NT2/D1 (cell line): ENCODE data around the gene RNFT2.

Experiments
- DNase-seq: peaks from one replicate; pipeline ENCODE4 v3.0.0-alpha.2; 2011; ENCODE audit warnings: low read depth, low spot score
- H3K27me3 ChIP-seq: 2 replicates; pipeline ENCODE4 v1.6.0; 2011; ENCODE audit warnings: mild to moderate bottlenecking; ENCODE audit not compliant: insufficient read length, insufficient read depth
- H3K36me3 ChIP-seq: 2 replicates; pipeline ENCODE4 v1.6.1; 2011; ENCODE audit warnings: mild to moderate bottlenecking, low read length, mixed read lengths; ENCODE audit not compliant: insufficient read depth, insufficient read length
- H3K4me1 ChIP-seq: 2 replicates; pipeline ENCODE4 v1.5.1; 2011; ENCODE audit not compliant: insufficient read depth, insufficient read length
- H3K4me3 ChIP-seq: 2 replicates; pipeline ENCODE4 v1.5.1; 2011; ENCODE audit warnings: low read depth; ENCODE audit not compliant: insufficient read length
- H3K9ac ChIP-seq: 2 replicates; pipeline ENCODE4 v1.6.0; 2011; ENCODE audit warnings: low read depth; ENCODE audit not compliant: insufficient read length
- H3K9me3 ChIP-seq: 2 replicates; pipeline ENCODE4 v1.5.1; 2011; ENCODE audit warnings: mild to moderate bottlenecking, low read length; ENCODE audit not compliant: insufficient read depth
- SUZ12 ChIP-seq: IDR thresholded peaks from 2 replicates; pipeline ENCODE4 v1.6.1; 2011; ENCODE audit not compliant: insufficient read length, insufficient read depth; ENCODE audit errors: extremely low read depth
- YY1 ChIP-seq: IDR thresholded peaks from 2 replicates; pipeline ENCODE4 v1.6.1; 2011; ENCODE audit not compliant: insufficient read length, insufficient read depth
- ZNF274 ChIP-seq: IDR thresholded peaks from 2 replicates; pipeline ENCODE4 v1.6.1; 2011; ENCODE audit warnings: mild to moderate bottlenecking, low read depth, low read length

The RNFT2 gene

GRCh38 chr12:116710370-116711150 lies 27.6 kb upstream of the RNFT2 start:
- Histone ChIP-seq H3K9ac (no peak overlapping the region), H3K4me1 (peaks cover 5% of the 10 kb centered on the region), H3K4me3 (no peak overlapping the region), H3K36me3 (peaks cover 18% of the 10 kb centered on the region), H3K9me3 (no peaks in the 10 kb centered on the region), H3K27me3 (no peaks in the 10 kb centered on the region)
- TF ChIP-seq ZNF274 = no peak
- TF ChIP-seq SUZ12 = no peak
- no peak for TF ChIP-seq YY1
- no peak for DNase-seq

GRCh38 chr12:116712458-116713303 lies 25.4 kb upstream of the RNFT2 start:
- no peak for TF ChIP-seq YY1
- TF ChIP-seq SUZ12 = no peak
- TF ChIP-seq ZNF274 = no peak
- no peak overlapping the region for H3K9ac ChIP-seq
- peaks cover 38% of the 10 kb centered on the region for H3K36me3 ChIP-seq

GRCh38 chr12:116713527-116713926 lies 24.6 kb upstream of the RNFT2 start:
- TF ChIP-seq ZNF274 (no peak), SUZ12 (no peak), YY1 (no peak)
- no peak overlapping the region for H3K4me3 ChIP-seq
- no peak overlapping the region for H3K9ac ChIP-seq
- no peaks in the 10 kb centered on the region for H3K27me3 ChIP-seq
- no peaks in the 10 kb centered on the region for H3K9me3 ChIP-seq
- peaks cover 10% of the 10 kb centered on the region for H3K4me1 ChIP-seq
- DNase-seq = no peak
- peaks cover 38% of the 10 kb centered on the region for H3K36me3 ChIP-seq

More at GRCh38 chr12:116712458-116713303, 25.4 kb upstream of the RNFT2 start:
- peaks cover 6% of the 10 kb centered on the region for H3K4me1 ChIP-seq
- no peaks in the 10 kb centered on the region for H3K9me3 ChIP-seq
- no peaks in the 10 kb centered on the region for H3K27me3 ChIP-seq
- no peak for DNase-seq
- no peak overlapping the region for H3K4me3 ChIP-seq

GRCh38 chr12:116714175-116714574 lies 23.9 kb upstream of the RNFT2 start:
- peaks cover 6% of the 10 kb centered on the region for H3K4me1 ChIP-seq
- H3K27me3 ChIP-seq = no peaks in the 10 kb centered on the region
- H3K36me3 ChIP-seq = peaks cover 43% of the 10 kb centered on the region
- H3K9me3 ChIP-seq = no peaks in the 10 kb centered on the region
- no peak overlapping the region for H3K4me3 ChIP-seq
- no peak overlapping the region for H3K9ac ChIP-seq
- no peak for DNase-seq
- no peak for TF ChIP-seq YY1
- no peak for TF ChIP-seq ZNF274
- no peak for TF ChIP-seq SUZ12

- Histone ChIP-seq H3K9me3 (no peaks in the 10 kb centered on the region), H3K4me3 (no peak overlapping the region), H3K4me1 (peaks cover 5% of the 10 kb centered on the region), H3K27me3 (no peaks in the 10 kb centered on the region), H3K36me3 (peaks cover 62% of the 10 kb centered on the region), H3K9ac (no peak overlapping the region)
- TF ChIP-seq YY1 (no peak), SUZ12 (no peak), ZNF274 (no peak)
- DNase-seq = no peak
Measured at GRCh38 chr12:116717466-116718437, 20.4 kb upstream of the RNFT2 start.

DNA sequence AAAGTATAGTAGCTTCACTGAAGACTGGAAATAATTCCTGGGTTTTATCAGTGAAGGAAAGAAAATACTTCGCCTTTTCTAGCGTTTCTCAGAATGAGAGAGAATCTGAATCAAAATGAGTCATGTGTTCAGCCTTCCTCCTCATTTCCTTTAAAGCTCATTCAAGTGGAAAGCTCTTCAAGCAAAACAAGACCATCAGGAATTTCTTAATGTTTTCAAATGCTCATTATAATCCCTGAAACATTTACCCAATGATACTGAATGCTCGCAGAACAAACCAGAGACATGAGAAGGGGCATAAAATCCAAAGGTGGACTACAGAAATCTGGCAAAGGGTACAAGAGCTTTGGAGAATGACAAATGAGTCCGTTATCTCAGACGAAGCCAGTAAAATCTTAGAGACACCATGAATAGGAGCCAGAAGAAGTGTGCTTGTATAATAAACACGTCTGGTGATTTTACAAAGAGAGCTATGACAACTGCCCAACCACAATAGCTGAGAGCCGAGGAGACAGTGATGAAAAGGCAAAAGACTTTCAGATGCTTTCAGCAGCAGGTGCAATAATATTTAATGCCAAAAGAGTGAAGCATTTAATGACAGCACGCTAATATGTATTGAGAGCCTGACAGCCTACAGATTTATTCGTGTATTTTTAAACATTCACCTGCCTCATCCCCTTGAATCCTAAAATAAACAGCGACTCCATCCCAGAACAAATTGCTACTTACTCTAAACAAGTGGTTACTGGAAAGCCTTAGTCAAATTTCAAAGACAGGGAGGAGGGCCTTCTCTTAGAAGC lies 19.3 kb upstream of the RNFT2 start:
- Histone ChIP-seq H3K4me1 (peaks cover 5% of the 10 kb centered on the region), H3K4me3 (no peak overlapping the region), H3K36me3 (peaks cover 68% of the 10 kb centered on the region), H3K9me3 (no peaks in the 10 kb centered on the region), H3K9ac (no peak overlapping the region), H3K27me3 (no peaks in the 10 kb centered on the region)
- no peak for DNase-seq
- TF ChIP-seq YY1 (no peak), SUZ12 (no peak), ZNF274 (no peak)
